A549 (cell line): Measurements from ENCODE around the gene NAA16.

ENCODE experiments used
- BHLHE40 ChIP-seq: IDR thresholded peaks from 2 replicates; pipeline ENCODE4 v1.6.1; 2012; ENCODE audit warnings: low read depth, low read length, inconsistent platforms
- EP300 ChIP-seq, 2 experiments: fragments of >200 bp; sonication (Bioruptor Twin); formaldehyde crosslinking; IDR thresholded peaks; 2 replicates in 1 of 2; 3 replicates in 1 of 2; pipeline ENCODE4 v1.6.1; 2016 to 2017
- KDM5A ChIP-seq: fragments of 200-600 bp; sonication (generic); IDR thresholded peaks from 2 replicates; pipeline ENCODE4 v1.6.1; 2016; ENCODE audit warnings: antibody characterized with exemption, mild to moderate bottlenecking
- MAZ ChIP-seq: fragments of 150-350 bp; IDR thresholded peaks from 2 replicates; pipeline ENCODE4 v1.6.1; 2014; ENCODE audit warnings: antibody characterized with exemption, low read depth, low read length, borderline replicate concordance
- NFE2L2 ChIP-seq: fragments of 150-350 bp; conservative IDR thresholded peaks from 2 replicates; pipeline ENCODE4 v1.6.1; 2014; ENCODE audit warnings: low read length
- POLR2A ChIP-seq: IDR thresholded peaks from 2 replicates; pipeline ENCODE4 v1.6.1; 2012; ENCODE audit warnings: mild to moderate bottlenecking, low read length
- RFX5 ChIP-seq: fragments of 450-650 bp; IDR thresholded peaks from 2 replicates; pipeline ENCODE4 v1.7.1; 2014; ENCODE audit warnings: antibody characterized with exemption, mild to moderate bottlenecking, moderate library complexity
- TP53 ChIP-seq: fragments of 250-450 bp; sonication (Bioruptor Pico); IDR thresholded peaks from 2 replicates; pipeline ENCODE4 v1.5.0; 2021; ENCODE audit warnings: mild to moderate bottlenecking, moderate library complexity
- TF ChIP-seq, protein P1 (sequence below): fragments of >200 bp; sonication (Bioruptor Twin); formaldehyde crosslinking; IDR thresholded peaks from 3 replicates; pipeline ENCODE4 v1.5.1; 2016
- TF ChIP-seq, protein P2 (sequence below): fragments of 200-600 bp; sonication (generic); IDR thresholded peaks from 2 replicates; pipeline ENCODE4 v1.6.1; 2016; ENCODE audit warnings: antibody characterized with exemption, mild to moderate bottlenecking, moderate library complexity
- TF ChIP-seq, protein P3 (sequence below): IDR thresholded peaks from 2 replicates; pipeline ENCODE4 v1.6.1; 2012
- TF ChIP-seq, protein P4 (sequence below): IDR thresholded peaks from 2 replicates; pipeline ENCODE4 v1.6.1; 2012; ENCODE audit warnings: low read depth, borderline replicate concordance

DNA sequence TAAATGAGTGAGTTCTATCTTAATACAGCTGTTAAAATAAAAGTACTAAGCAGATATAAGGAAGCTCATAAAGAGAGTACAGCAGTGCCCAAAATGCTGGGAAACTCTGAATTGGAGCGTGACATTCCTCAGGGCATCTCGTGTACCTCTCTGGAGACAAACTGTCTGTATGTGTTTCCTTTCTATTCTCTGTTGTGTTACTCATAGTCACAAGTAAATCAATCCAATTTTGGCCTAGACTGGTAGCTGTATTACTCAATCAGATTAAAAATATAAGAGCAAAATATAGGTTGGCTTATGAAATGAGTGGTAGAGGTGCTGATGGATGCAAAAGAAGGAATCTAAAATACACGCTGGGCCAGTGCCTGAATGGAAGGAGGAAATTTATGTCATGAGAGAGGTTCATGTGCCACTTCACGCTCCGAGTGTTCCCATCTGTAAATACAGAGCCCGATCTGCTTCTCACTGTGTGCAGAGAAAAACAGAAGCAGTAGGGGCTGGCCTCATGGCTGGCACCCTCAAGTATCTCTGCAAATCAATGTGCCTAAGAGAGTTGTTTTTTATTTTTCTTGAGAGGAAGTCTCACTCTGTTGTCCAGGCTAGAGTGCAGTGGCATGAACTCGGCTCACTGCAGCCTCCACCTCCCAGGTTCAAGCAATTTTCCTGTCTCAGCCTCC, 87.6 kb downstream of the NAA16 start:
- TF ChIP-seq, protein P1, sequence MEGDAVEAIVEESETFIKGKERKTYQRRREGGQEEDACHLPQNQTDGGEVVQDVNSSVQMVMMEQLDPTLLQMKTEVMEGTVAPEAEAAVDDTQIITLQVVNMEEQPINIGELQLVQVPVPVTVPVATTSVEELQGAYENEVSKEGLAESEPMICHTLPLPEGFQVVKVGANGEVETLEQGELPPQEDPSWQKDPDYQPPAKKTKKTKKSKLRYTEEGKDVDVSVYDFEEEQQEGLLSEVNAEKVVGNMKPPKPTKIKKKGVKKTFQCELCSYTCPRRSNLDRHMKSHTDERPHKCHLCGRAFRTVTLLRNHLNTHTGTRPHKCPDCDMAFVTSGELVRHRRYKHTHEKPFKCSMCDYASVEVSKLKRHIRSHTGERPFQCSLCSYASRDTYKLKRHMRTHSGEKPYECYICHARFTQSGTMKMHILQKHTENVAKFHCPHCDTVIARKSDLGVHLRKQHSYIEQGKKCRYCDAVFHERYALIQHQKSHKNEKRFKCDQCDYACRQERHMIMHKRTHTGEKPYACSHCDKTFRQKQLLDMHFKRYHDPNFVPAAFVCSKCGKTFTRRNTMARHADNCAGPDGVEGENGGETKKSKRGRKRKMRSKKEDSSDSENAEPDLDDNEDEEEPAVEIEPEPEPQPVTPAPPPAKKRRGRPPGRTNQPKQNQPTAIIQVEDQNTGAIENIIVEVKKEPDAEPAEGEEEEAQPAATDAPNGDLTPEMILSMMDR, result no peak
- TF ChIP-seq KDM5A (no peak), RFX5 (no peak), MAZ (no peak), POLR2A (no peak), NFE2L2 (no peak), EP300 (IDR thresholded peaks at IDR 0.05) (no peak), TP53 (CRISPR knock-in tag) (no peak), BHLHE40 (no peak)
- TF ChIP-seq, protein P2, sequence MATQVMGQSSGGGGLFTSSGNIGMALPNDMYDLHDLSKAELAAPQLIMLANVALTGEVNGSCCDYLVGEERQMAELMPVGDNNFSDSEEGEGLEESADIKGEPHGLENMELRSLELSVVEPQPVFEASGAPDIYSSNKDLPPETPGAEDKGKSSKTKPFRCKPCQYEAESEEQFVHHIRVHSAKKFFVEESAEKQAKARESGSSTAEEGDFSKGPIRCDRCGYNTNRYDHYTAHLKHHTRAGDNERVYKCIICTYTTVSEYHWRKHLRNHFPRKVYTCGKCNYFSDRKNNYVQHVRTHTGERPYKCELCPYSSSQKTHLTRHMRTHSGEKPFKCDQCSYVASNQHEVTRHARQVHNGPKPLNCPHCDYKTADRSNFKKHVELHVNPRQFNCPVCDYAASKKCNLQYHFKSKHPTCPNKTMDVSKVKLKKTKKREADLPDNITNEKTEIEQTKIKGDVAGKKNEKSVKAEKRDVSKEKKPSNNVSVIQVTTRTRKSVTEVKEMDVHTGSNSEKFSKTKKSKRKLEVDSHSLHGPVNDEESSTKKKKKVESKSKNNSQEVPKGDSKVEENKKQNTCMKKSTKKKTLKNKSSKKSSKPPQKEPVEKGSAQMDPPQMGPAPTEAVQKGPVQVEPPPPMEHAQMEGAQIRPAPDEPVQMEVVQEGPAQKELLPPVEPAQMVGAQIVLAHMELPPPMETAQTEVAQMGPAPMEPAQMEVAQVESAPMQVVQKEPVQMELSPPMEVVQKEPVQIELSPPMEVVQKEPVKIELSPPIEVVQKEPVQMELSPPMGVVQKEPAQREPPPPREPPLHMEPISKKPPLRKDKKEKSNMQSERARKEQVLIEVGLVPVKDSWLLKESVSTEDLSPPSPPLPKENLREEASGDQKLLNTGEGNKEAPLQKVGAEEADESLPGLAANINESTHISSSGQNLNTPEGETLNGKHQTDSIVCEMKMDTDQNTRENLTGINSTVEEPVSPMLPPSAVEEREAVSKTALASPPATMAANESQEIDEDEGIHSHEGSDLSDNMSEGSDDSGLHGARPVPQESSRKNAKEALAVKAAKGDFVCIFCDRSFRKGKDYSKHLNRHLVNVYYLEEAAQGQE, result no peak
- TF ChIP-seq, protein P3, sequence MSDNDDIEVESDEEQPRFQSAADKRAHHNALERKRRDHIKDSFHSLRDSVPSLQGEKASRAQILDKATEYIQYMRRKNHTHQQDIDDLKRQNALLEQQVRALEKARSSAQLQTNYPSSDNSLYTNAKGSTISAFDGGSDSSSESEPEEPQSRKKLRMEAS, result no peak
- TF ChIP-seq, protein P4, sequence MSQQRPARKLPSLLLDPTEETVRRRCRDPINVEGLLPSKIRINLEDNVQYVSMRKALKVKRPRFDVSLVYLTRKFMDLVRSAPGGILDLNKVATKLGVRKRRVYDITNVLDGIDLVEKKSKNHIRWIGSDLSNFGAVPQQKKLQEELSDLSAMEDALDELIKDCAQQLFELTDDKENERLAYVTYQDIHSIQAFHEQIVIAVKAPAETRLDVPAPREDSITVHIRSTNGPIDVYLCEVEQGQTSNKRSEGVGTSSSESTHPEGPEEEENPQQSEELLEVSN, result no peak
